Hepatocyte (in vitro differentiated cells): ENCODE results near the gene DGKI. TPM values are rescaled to one million over a fixed set of nuclear protein-coding genes. Genes with fewer than 3 reads are reported as not detected.

ENCODE experiments used
- DNase-seq: peaks from one replicate; pipeline ENCODE4 v3.0.0-alpha.2; 2016; ENCODE audit warnings: low spot score
- H2AFZ ChIP-seq: fragments of 200-600 bp; sonication (generic); 2 replicates; pipeline ENCODE4 v1.6.0; 2016; ENCODE audit warnings: antibody characterized with exemption, mild to moderate bottlenecking
- H3K27ac ChIP-seq: fragments of 200-600 bp; sonication (generic); 2 replicates; pipeline ENCODE4 v1.5.1; 2016; ENCODE audit warnings: mild to moderate bottlenecking
- H3K27me3 ChIP-seq: fragments of 200-600 bp; sonication (generic); 2 replicates; pipeline ENCODE4 v1.6.1; 2016
- H3K36me3 ChIP-seq: fragments of 200-600 bp; sonication (generic); replicated peaks from 2 replicates; pipeline ENCODE4 v1.5.1; 2016; ENCODE audit warnings: low read depth; ENCODE audit not compliant: insufficient read depth
- H3K4me1 ChIP-seq: fragments of 200-600 bp; sonication (generic); 2 replicates; pipeline ENCODE4 v1.5.1; 2016; ENCODE audit warnings: mild to moderate bottlenecking, moderate library complexity; ENCODE audit not compliant: insufficient read depth
- H3K4me2 ChIP-seq: fragments of 200-600 bp; sonication (generic); 2 replicates; pipeline ENCODE4 v1.6.0; 2016
- H3K4me3 ChIP-seq: fragments of 200-600 bp; sonication (generic); 2 replicates; pipeline ENCODE4 v1.5.1; 2016; ENCODE audit warnings: mild to moderate bottlenecking
- H3K79me2 ChIP-seq: fragments of 200-600 bp; sonication (generic); 2 replicates; pipeline ENCODE4 v1.6.0; 2017; ENCODE audit warnings: mild to moderate bottlenecking
- H3K9me2 ChIP-seq: fragments of 200-600 bp; sonication (generic); replicated peaks from 2 replicates; pipeline ENCODE4 v1.6.0; 2017; ENCODE audit warnings: mild to moderate bottlenecking; ENCODE audit not compliant: insufficient read depth
- H3K9me3 ChIP-seq: fragments of 200-600 bp; sonication (generic); 2 replicates; pipeline ENCODE4 v1.5.1; 2016; ENCODE audit warnings: low read depth, mild to moderate bottlenecking
- H4K20me1 ChIP-seq: fragments of 200-600 bp; sonication (generic); 2 replicates; pipeline ENCODE4 v1.6.0; 2016; ENCODE audit warnings: mild to moderate bottlenecking; ENCODE audit not compliant: insufficient read depth, poor library complexity, severe bottlenecking
- CTCF ChIP-seq: fragments of 200-600 bp; sonication (generic); IDR thresholded peaks from 2 replicates; pipeline ENCODE4 v1.5.1; 2016; ENCODE audit warnings: antibody characterized with exemption, mild to moderate bottlenecking; ENCODE audit not compliant: poor library complexity
- EZH2 ChIP-seq: fragments of 200-600 bp; sonication (generic); IDR thresholded peaks from 2 replicates; pipeline ENCODE4 v1.6.1; 2016; ENCODE audit warnings: antibody characterized with exemption, mild to moderate bottlenecking, borderline replicate concordance
- EZH2phosphoT487 ChIP-seq: fragments of 200-600 bp; sonication (generic); IDR thresholded peaks from one replicate; pipeline ENCODE4 v1.6.1; 2018; ENCODE audit warnings: antibody characterized with exemption, mild to moderate bottlenecking, low read depth, moderate library complexity; ENCODE audit not compliant: unreplicated experiment, severe bottlenecking
- WGBS: methylation state at CpG from one replicate; pipeline ENCODE4 v1.1.6; 2016; ENCODE audit warnings: low lambda C conversion rate; ENCODE audit errors: missing lambda C conversion rate; 5-methylcytosine and 5-hydroxymethylcytosine counted together
- polyA plus RNA-seq: library from polyadenylated mRNA; unstranded; fragments of >200 nt; fragmentation: Nextera tagmentation; extraction: Ambion mirVana; gene quantifications from 2 replicates; pipeline ENCODE4 v1.2.1, GENCODE V29; 2016
- total RNA-seq: library from RNA; depleted of rRNA; stranded (reverse); fragments of >200 nt; gene quantifications from 2 replicates; pipeline ENCODE4 v1.2.3, GENCODE V29; 2014

DGKI gene
- total and polyA plus RNA-seq, 2 experiments from 2014 or later, result 0.47 to 1.8 TPM

- Histone ChIP-seq H3K4me2 (no peak overlapping the region), H3K4me1 (no peaks in the 10 kb centered on the region), H3K36me3 (no peaks in the 10 kb centered on the region), H2AFZ (no peak overlapping the region), H4K20me1 (no peaks in the 10 kb centered on the region), H3K27ac (no peak overlapping the region), H3K27me3 (no peaks in the 10 kb centered on the region), H3K9me3 (no peaks in the 10 kb centered on the region), H3K79me2 (no peaks in the 10 kb centered on the region), H3K4me3 (no peak overlapping the region), H3K9me2 (no peaks in the 10 kb centered on the region)
- WGBS, result 75% methylated on average over 4 of the region's 4 CpGs
- no peak for DNase-seq
- TF ChIP-seq EZH2phosphoT487 (no peak), EZH2 (no peak), CTCF (no peak)
These were observed 189.1 kb downstream of the DGKI start for GRCh38 chr7:137657476-137658189.

GRCh38 chr7:137656850-137657232 lies 189.9 kb downstream of the DGKI start:
- no peak for DNase-seq
- H3K4me2 ChIP-seq, result no peak overlapping the region
- no peak for TF ChIP-seq EZH2
- TF ChIP-seq EZH2phosphoT487, result no peak
- no peak for TF ChIP-seq CTCF

GRCh38 chr7:137656227-137656849 lies 190.4 kb downstream of the DGKI start:
- Histone ChIP-seq H3K79me2 (no peaks in the 10 kb centered on the region), H4K20me1 (no peaks in the 10 kb centered on the region), H3K36me3 (no peaks in the 10 kb centered on the region), H3K9me2 (no peaks in the 10 kb centered on the region), H3K27ac (no peak overlapping the region), H3K4me3 (no peak overlapping the region), H3K27me3 (no peaks in the 10 kb centered on the region), H3K9me3 (no peaks in the 10 kb centered on the region), H2AFZ (no peak overlapping the region), H3K4me2 (no peak overlapping the region), H3K4me1 (no peaks in the 10 kb centered on the region)
- TF ChIP-seq EZH2phosphoT487, result no peak
- TF ChIP-seq CTCF, result peak; percentile 87
- no peak for TF ChIP-seq EZH2
- 3% methylated on average over 8 of the region's 8 CpGs for WGBS
- peak; percentile 88 for DNase-seq

More at GRCh38 chr7:137656850-137657232, 189.9 kb downstream of the DGKI start:
- Histone ChIP-seq H3K9me3 (no peaks in the 10 kb centered on the region), H4K20me1 (no peaks in the 10 kb centered on the region), H3K4me3 (no peak overlapping the region), H2AFZ (no peak overlapping the region), H3K27me3 (no peaks in the 10 kb centered on the region), H3K9me2 (no peaks in the 10 kb centered on the region), H3K36me3 (no peaks in the 10 kb centered on the region), H3K4me1 (no peaks in the 10 kb centered on the region), H3K27ac (no peak overlapping the region), H3K79me2 (no peaks in the 10 kb centered on the region)
- WGBS, result 89% methylated on average over 3 of the region's 3 CpGs
